GM12801 (cell line): Measurements from ENCODE around the gene GPRASP1.

Source experiments
- CTCF ChIP-seq: IDR thresholded peaks from one replicate; pipeline ENCODE4 v1.5.1; 2011; ENCODE audit warnings: control low read depth; ENCODE audit not compliant: insufficient read length; ENCODE audit errors: extremely low read depth

GPRASP1 gene

GRCh38 chrX:102651242-102652011, at the start of gene GPRASP1:
Gene GPRASP1, plus strand, starts transcription at chrX:102651483. Its CDS starts 2,431 bp downstream, at chrX:102653914.
- TF ChIP-seq CTCF, result no peak

DNA sequence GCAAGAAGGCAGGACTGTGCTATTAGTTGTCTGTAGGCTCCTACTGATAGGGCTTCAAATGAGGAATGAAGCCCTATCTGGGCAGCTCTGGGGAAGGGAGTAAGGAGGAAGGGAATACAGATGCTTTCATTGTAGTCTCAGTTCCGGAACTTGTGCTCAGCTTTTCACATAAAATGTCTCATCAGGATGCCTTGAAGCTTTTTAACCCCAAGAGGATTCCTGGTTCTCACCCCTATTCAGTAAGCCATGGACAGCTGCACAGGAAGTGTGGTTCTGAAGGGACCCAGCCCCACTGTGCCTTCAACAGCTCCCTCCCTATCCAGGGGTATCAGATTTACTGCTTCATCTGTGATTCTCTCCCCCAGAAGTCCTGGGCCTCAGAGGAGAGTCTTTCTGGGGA, 47.0 kb upstream of the GPRASP1 start:
- no peak for TF ChIP-seq CTCF

- TF ChIP-seq CTCF, result no peak
Observed at GRCh38 chrX:102606115-102606514, 45.2 kb upstream of the GPRASP1 start.

GRCh38 chrX:102610905-102611304, 40.4 kb upstream of the GPRASP1 start:
- TF ChIP-seq CTCF, result no peak

DNA sequence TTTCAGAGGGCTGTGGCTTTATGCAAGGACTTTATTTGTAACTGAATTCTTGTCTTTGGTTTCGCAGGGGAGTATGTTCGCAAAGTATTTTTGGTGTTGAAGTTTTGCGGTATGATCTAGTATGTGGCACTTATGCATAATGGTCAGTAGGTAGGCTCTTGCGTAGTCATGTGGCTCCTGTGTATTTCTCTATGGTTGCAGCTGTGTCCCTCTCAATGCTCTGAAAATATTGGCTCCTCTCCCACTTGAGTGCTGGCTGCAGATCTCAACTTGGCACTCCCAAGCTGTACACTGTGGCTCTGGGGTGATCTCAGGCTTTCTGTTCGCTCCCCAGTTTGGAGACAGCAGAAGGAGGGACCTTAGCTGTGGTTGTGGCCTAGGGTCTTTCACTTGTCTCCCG, 27.2 kb upstream of the GPRASP1 start:
- no peak for TF ChIP-seq CTCF

DNA sequence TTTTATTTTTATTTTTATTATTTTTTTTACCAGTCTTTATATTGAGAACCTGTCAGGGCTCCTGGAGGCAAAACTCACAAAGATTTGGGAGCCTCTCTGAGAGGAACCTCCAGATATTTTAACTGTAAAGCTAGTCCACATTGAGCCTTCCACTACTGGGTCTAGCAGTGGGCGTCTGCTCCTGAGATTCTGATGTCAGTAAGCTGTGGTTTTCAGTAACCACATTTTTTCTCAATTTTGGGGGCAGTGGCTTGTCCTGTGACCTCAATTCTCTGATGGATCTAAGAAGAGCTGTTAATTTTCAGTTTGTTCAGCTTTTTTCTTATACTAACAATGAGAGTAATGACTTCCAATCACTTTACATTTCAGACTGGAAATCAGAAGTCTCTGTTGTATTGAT, 23.6 kb upstream of the GPRASP1 start:
- TF ChIP-seq CTCF, result no peak

GRCh38 chrX:102637561-102637960, 13.7 kb upstream of the GPRASP1 start:
- TF ChIP-seq CTCF, result no peak
